Ectodermal cell (in vitro differentiated cells): Measurements from ENCODE around the gene STAT5B. TPM values are rescaled to one million over a fixed set of nuclear protein-coding genes. Genes with fewer than 3 reads are reported as not detected.
"Not testable (repeated sequence)": the region's sequence is repeated elsewhere in the genome, so short reads cannot be mapped to it uniquely, and the experiment has no call there.

Experiments
- H3K27ac ChIP-seq: 2 replicates; pipeline ENCODE4 v1.7.0; 2013; ENCODE audit warnings: mild to moderate bottlenecking, low read depth, low read length; ENCODE audit not compliant: insufficient read depth, poor library complexity, severe bottlenecking
- H3K27me3 ChIP-seq: 2 replicates; pipeline ENCODE4 v1.7.0; 2013; ENCODE audit warnings: mild to moderate bottlenecking, low read length; ENCODE audit not compliant: insufficient read depth, control insufficient read depth, poor library complexity, severe bottlenecking
- H3K36me3 ChIP-seq: one replicate; pipeline ENCODE4 v1.7.0; 2013; ENCODE audit warnings: low read length; ENCODE audit not compliant: control insufficient read depth, insufficient read depth
- H3K4me1 ChIP-seq: one replicate; pipeline ENCODE4 v1.7.0; 2013; ENCODE audit warnings: low read length; ENCODE audit not compliant: control insufficient read depth, insufficient read depth
- H3K4me3 ChIP-seq: 2 replicates; pipeline ENCODE4 v1.7.0; 2013; ENCODE audit warnings: low read depth, low read length, control low read depth; ENCODE audit not compliant: insufficient read depth
- H3K9me3 ChIP-seq: 2 replicates; pipeline ENCODE4 v1.7.0; 2013; ENCODE audit warnings: mild to moderate bottlenecking, low read length, moderate library complexity; ENCODE audit not compliant: control insufficient read depth
- WGBS, 2 experiments: methylation state at CpG; one replicate each; pipeline ENCODE4 v1.1.7; 2013; ENCODE audit warnings: missing lambda C conversion rate in 2 of 2; 5-methylcytosine and 5-hydroxymethylcytosine counted together
- polyA plus RNA-seq, 4 experiments: library from polyadenylated mRNA; stranded (reverse); fragments of 50-300 nt; gene quantifications; one replicate each; pipeline ENCODE4 v1.2.3, GENCODE V29; 2013

Gene STAT5B
- polyA plus RNA-seq (2013, experiment 1 of 4), result 68.3 TPM
- polyA plus RNA-seq (2013, experiment 2 of 4), result 74.6 TPM
- 58.7 TPM for polyA plus RNA-seq (2013, experiment 3 of 4)
- 60.1 TPM for polyA plus RNA-seq (2013, experiment 4 of 4)

GRCh38 chr17:42276359-42276608, at the start of gene STAT5B:
STAT5B (minus strand) TSS chr17:42276391; CDS start chr17:42232127, 44,264 bp downstream.
- H3K36me3 ChIP-seq, result no peaks in the 10 kb centered on the region
- WGBS, 2 experiments, result 0% methylated on average over 47 of the region's 47 CpGs

GRCh38 chr17:42325026-42325425, 48.8 kb upstream of the STAT5B start:
- H3K36me3 ChIP-seq, result peaks cover 14% of the 10 kb centered on the region
- H3K27me3 ChIP-seq, result no peaks in the 10 kb centered on the region
- peaks cover 11% of the 10 kb centered on the region for H3K4me1 ChIP-seq
- no peak overlapping the region for H3K4me3 ChIP-seq
- no peaks in the 10 kb centered on the region for H3K9me3 ChIP-seq
- 93 to 97% methylated on average over 7 of the region's 7 CpGs for WGBS, 2 experiments
- H3K27ac ChIP-seq, result no peak overlapping the region

More at GRCh38 chr17:42276359-42276608, at the start of gene STAT5B:
- H3K4me3 ChIP-seq, result peak within 1 kb of the TSS; percentile 78
- H3K4me1 ChIP-seq, result peaks cover 15% of the 10 kb centered on the region
- no peaks in the 10 kb centered on the region for H3K9me3 ChIP-seq
- H3K27ac ChIP-seq, result peak within 1 kb of the TSS; percentile 79
- no peaks in the 10 kb centered on the region for H3K27me3 ChIP-seq

GRCh38 chr17:42323268-42323773, 47.1 kb upstream of the STAT5B start:
- no peaks in the 10 kb centered on the region for H3K9me3 ChIP-seq
- peaks cover 14% of the 10 kb centered on the region for H3K36me3 ChIP-seq
- H3K27me3 ChIP-seq, result no peaks in the 10 kb centered on the region
- H3K4me1 ChIP-seq, result no peaks in the 10 kb centered on the region
- no peak overlapping the region for H3K27ac ChIP-seq
- 92 to 95% methylated on average over 5 of the region's 5 CpGs for WGBS, 2 experiments
- no peak overlapping the region for H3K4me3 ChIP-seq

GRCh38 chr17:42322382-42323267, 46.4 kb upstream of the STAT5B start:
- H3K27ac ChIP-seq, result no peak overlapping the region
- no peak overlapping the region for H3K4me3 ChIP-seq
- no peaks in the 10 kb centered on the region for H3K4me1 ChIP-seq
- no peaks in the 10 kb centered on the region for H3K9me3 ChIP-seq
- peaks cover 14% of the 10 kb centered on the region for H3K36me3 ChIP-seq
- WGBS, 2 experiments, result 57 to 61% methylated on average over 9 to 10 of the region's 10 CpGs
- no peaks in the 10 kb centered on the region for H3K27me3 ChIP-seq

- no peak overlapping the region for H3K4me3 ChIP-seq
- H3K9me3 ChIP-seq, result no peaks in the 10 kb centered on the region
- 94 to 95% methylated on average over 4 of the region's 4 CpGs for WGBS, 2 experiments
- no peaks in the 10 kb centered on the region for H3K27me3 ChIP-seq
- H3K4me1 ChIP-seq, result no peaks in the 10 kb centered on the region
- no peak overlapping the region for H3K27ac ChIP-seq
- H3K36me3 ChIP-seq, result peaks cover 20% of the 10 kb centered on the region
These were observed 45.4 kb upstream of the STAT5B start for GRCh38 chr17:42321555-42321954.

GRCh38 chr17:42317967-42318366, 41.8 kb upstream of the STAT5B start:
- not testable (repeated sequence) for H3K9me3 ChIP-seq, H3K27me3 ChIP-seq, H3K4me3 ChIP-seq, H3K4me1 ChIP-seq, H3K27ac ChIP-seq
- 89 to 92% methylated on average over 6 of the region's 6 CpGs for WGBS, 2 experiments
- peaks cover 20% of the 10 kb centered on the region for H3K36me3 ChIP-seq

- H3K27ac ChIP-seq, result no peak overlapping the region
- H3K4me3 ChIP-seq, result no peak overlapping the region
- peaks cover 3% of the 10 kb centered on the region for H3K4me1 ChIP-seq
- no peaks in the 10 kb centered on the region for H3K9me3 ChIP-seq
- no peaks in the 10 kb centered on the region for H3K27me3 ChIP-seq
- WGBS, 2 experiments, result 93 to 95% methylated on average over 5 of the region's 5 CpGs
- peaks cover 20% of the 10 kb centered on the region for H3K36me3 ChIP-seq
These were observed 41.2 kb upstream of the STAT5B start for GRCh38 chr17:42317266-42317845.

- WGBS, 2 experiments, result 94 to 96% methylated on average over 4 of the region's 4 CpGs
- no peaks in the 10 kb centered on the region for H3K27me3 ChIP-seq
- no peaks in the 10 kb centered on the region for H3K9me3 ChIP-seq
- no peak overlapping the region for H3K27ac ChIP-seq
- H3K4me1 ChIP-seq, result peaks cover 6% of the 10 kb centered on the region
- peaks cover 16% of the 10 kb centered on the region for H3K36me3 ChIP-seq
- H3K4me3 ChIP-seq, result no peak overlapping the region
These were observed 40.6 kb upstream of the STAT5B start for GRCh38 chr17:42316755-42317154.

- peaks cover 13% of the 10 kb centered on the region for H3K36me3 ChIP-seq
- no peak overlapping the region for H3K4me3 ChIP-seq
- no peak overlapping the region for H3K27ac ChIP-seq
- H3K4me1 ChIP-seq, result peaks cover 18% of the 10 kb centered on the region
- WGBS, 2 experiments, result 89% methylated on average over 10 of the region's 10 CpGs
- no peaks in the 10 kb centered on the region for H3K27me3 ChIP-seq
- no peaks in the 10 kb centered on the region for H3K9me3 ChIP-seq
These were observed 39.4 kb upstream of the STAT5B start for GRCh38 chr17:42315402-42316156.
